OCI-LY7 (cell line): ENCODE results near the gene RAB40C.

Source experiments
- CTCF ChIP-seq: fragments of 200-600 bp; sonication (generic); conservative IDR thresholded peaks from 2 replicates; pipeline ENCODE4 v1.5.1; 2014; ENCODE audit warnings: mild to moderate bottlenecking, antibody characterized with exemption, low read length, moderate library complexity, mixed read lengths
- EZH2phosphoT487 ChIP-seq: fragments of 200-600 bp; sonication (generic); IDR thresholded peaks from 2 replicates; pipeline ENCODE4 v1.6.1; 2018; ENCODE audit warnings: low read depth, borderline replicate concordance, mild to moderate bottlenecking, mixed run types, antibody characterized with exemption, low read length, moderate library complexity, mixed read lengths

DNA sequence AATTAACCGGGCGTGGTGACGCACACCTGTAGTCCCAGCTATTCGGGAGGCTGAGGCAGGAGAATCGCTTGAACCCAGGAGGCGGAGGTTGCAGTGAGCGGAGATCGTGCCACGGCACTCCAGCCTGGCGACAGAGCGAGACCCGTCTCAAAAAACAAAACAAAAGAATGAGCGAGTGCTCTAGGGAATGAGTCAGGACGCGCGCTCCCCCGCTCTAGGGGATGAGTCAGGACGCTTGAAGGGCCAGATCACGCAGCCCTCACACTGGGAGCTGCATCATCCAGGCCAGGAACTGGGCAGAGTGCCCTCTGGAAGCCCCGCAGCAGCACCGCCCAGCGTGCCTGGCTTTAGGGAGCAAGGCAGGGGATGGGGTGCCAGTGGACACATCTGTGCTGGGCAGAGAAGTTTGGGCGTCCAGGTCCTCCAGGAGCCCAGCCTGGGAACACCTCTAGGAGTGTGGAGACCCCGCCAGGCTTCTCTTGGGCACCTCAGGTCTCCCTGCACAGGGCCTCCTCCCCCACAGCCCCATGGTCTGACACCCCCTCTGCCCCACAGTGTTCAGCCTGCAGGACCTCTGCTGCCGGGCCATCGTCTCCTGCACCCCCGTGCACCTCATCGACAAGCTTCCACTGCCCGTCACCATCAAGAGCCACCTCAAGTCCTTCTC lies 37.1 kb downstream of the RAB40C start:
- TF ChIP-seq CTCF, result no peak
- no peak for TF ChIP-seq EZH2phosphoT487
